ENCODE measurements around the gene SLC9B2. TPM values are rescaled to one million over a fixed set of nuclear protein-coding genes. Genes with fewer than 3 reads are reported as not detected.

Gene SLC9B2
- total RNA-seq, 1 experiment from 2014 or later, result 7.3 TPM

DNA sequence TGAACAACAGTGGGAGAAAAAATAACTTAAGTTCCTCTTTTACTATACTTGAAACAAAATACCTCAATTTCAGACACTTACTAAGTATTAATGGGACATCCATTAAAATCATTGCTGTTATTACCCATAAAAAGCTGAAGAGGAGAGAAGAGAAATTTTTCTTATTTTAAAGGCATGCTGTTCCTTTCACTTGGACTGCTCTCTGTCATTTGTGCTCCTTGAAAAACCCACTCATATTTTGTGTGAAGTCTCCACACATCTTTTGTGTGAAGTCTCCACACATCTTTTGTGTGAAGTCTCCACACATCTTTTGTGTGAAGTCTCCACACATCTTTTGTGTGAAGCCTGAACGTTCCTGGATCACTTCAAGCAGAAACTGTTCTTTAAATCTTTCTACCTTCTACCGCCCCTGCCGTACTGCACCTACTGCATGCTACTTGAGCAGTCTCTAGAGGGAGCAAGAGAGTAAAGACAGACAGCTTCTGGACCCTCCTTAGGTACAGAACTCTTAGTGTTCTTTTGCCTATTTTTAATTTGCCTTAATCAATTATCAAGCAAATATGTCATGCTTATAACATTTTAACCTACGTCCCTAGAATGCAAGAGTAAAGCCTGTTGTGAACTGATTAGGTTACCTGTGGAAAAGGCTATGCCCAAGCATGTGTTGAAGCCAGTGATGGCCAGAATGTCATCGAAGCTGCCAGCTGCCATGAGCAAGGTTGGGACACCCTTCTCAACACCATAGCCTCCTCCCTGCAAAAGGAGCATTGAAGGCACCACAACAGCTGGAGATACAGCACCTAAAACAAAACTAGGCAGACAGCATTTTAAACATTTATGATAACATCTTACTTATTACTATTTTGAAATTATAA lies 29.9 kb downstream of the SLC9B2 start:
- H3K4me2 ChIP-seq (ENCODE audit: insufficient read depth, insufficient read length, low read length), result no peak overlapping the region
- no peak overlapping the region for H2AFZ ChIP-seq (ENCODE audit: low read length)
- no peaks in the 10 kb centered on the region for H3K9me3 Mint-ChIP-seq
- no CpG with 5 or more reads among the region's 5 CpGs for WGBS (ENCODE audit: extremely low coverage, insufficient read length, low lambda C conversion rate)
- no peaks in the 10 kb centered on the region for H3K23me2 ChIP-seq (ENCODE audit: insufficient read length, low read depth, low read length, poor library complexity, severe bottlenecking)
- no peak overlapping the region for H3K4ac ChIP-seq (ENCODE audit: low read depth, low read length)
- no peak overlapping the region for H4K8ac ChIP-seq (replicated peaks; ENCODE audit: insufficient read length, low read depth, low read length)
- no peak overlapping the region for H4K5ac ChIP-seq (ENCODE audit: insufficient read length, low read depth, low read length)
- no peak overlapping the region for H2BK12ac ChIP-seq (ENCODE audit: insufficient read length, low read depth, low read length)
- no peak overlapping the region for H2BK15ac ChIP-seq (ENCODE audit: low read depth, low read length)
- H4K91ac ChIP-seq (ENCODE audit: insufficient read length, low read depth, low read length), result no peak overlapping the region
- H3K18ac ChIP-seq (ENCODE audit: insufficient read length, low read depth, low read length), result no peak overlapping the region
- no peak overlapping the region for H2AK5ac ChIP-seq (ENCODE audit: insufficient read length, low read length)
- H3K23ac ChIP-seq (ENCODE audit: insufficient read length, low read depth, low read length), result no peak overlapping the region
- H3K14ac ChIP-seq (ENCODE audit: insufficient read depth, low read length), result no peak overlapping the region
- no peak overlapping the region for H2BK20ac ChIP-seq (ENCODE audit: low read depth, low read length, poor library complexity, severe bottlenecking)
- no peak overlapping the region for H3T11ph ChIP-seq (ENCODE audit: low read length)
- no peak overlapping the region for H3K9ac ChIP-seq (ENCODE audit: extremely low read depth, insufficient read length, low read length)
- H3K4me1 ChIP-seq (ENCODE audit: insufficient read depth, low read length), result no peaks in the 10 kb centered on the region
- H2BK120ac ChIP-seq (ENCODE audit: low read depth, low read length, poor library complexity, severe bottlenecking), result no peak overlapping the region
- H3K27ac ChIP-seq (ENCODE audit: insufficient read length, low read depth, low read length), result no peak overlapping the region
- no peaks in the 10 kb centered on the region for H3K9me3 ChIP-seq (ENCODE audit: control insufficient read depth, low read depth, low read length)
- H3K79me1 ChIP-seq (ENCODE audit: insufficient read depth, low read depth, low read length, poor library complexity, severe bottlenecking), result no peaks in the 10 kb centered on the region
- H3K79me2 ChIP-seq (ENCODE audit: insufficient read depth, low read length), result no peaks in the 10 kb centered on the region; the same call in 1 of the 2 replicates
- no peaks in the 10 kb centered on the region for H3K27me3 ChIP-seq (ENCODE audit: insufficient read depth, low read length)
- H3K36me3 Mint-ChIP-seq (ENCODE audit: insufficient read depth in 1 of 3, low read depth in 3 of 3), result no peaks in the 10 kb centered on the region
- no peak overlapping the region for H3K27ac Mint-ChIP-seq
- H3K27me3 Mint-ChIP-seq (ENCODE audit: low read depth), result no peaks in the 10 kb centered on the region
- H4K20me1 ChIP-seq (ENCODE audit: control insufficient read depth, insufficient read depth, insufficient read length), result no peaks in the 10 kb centered on the region
- H3K56ac ChIP-seq (ENCODE audit: insufficient read length, low read depth, low read length), result no peak overlapping the region
- H3K4me1 Mint-ChIP-seq, result peaks cover 9% of the 10 kb centered on the region in 2 experiments
- no peak overlapping the region for H2BK5ac ChIP-seq (ENCODE audit: insufficient read length, low read length)
- TF ChIP-seq, protein P1, sequence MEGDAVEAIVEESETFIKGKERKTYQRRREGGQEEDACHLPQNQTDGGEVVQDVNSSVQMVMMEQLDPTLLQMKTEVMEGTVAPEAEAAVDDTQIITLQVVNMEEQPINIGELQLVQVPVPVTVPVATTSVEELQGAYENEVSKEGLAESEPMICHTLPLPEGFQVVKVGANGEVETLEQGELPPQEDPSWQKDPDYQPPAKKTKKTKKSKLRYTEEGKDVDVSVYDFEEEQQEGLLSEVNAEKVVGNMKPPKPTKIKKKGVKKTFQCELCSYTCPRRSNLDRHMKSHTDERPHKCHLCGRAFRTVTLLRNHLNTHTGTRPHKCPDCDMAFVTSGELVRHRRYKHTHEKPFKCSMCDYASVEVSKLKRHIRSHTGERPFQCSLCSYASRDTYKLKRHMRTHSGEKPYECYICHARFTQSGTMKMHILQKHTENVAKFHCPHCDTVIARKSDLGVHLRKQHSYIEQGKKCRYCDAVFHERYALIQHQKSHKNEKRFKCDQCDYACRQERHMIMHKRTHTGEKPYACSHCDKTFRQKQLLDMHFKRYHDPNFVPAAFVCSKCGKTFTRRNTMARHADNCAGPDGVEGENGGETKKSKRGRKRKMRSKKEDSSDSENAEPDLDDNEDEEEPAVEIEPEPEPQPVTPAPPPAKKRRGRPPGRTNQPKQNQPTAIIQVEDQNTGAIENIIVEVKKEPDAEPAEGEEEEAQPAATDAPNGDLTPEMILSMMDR (conservative IDR thresholded peaks at IDR 0.05), result peak; percentile 82
- peak; percentile 41 for DNase-seq
- H3K4me3 Mint-ChIP-seq, result no peak overlapping the region
